ENCODE results near the gene TUT1. TPM values are rescaled to one million over a fixed set of nuclear protein-coding genes. Genes with fewer than 3 reads are reported as not detected.

Gene TUT1
- total RNA-seq, 6 experiments from 2014 or later: 14.6 to 18.0 (median 16.9) TPM

- Mint-ChIP-seq H3K36me3 (ENCODE audit: low read depth) (peaks cover 19% of the 10 kb centered on the region), H3K27ac (no peak overlapping the region; the same call in 1 of the 2 replicates)
Observed at GRCh38 chr11:62548545-62549335, 42.6 kb downstream of the TUT1 start.

GRCh38 chr11:62547691-62548281 is 43.5 kb downstream of the TUT1 start:
- TF ChIP-seq CTCF (IDR thresholded peaks at IDR 0.05): no peak
- DNase-seq: no peak
- Mint-ChIP-seq H3K27me3 (ENCODE audit: insufficient read depth) (peaks cover 14% of the 10 kb centered on the region), H3K27ac (peak overlapping the region; percentile 81), H3K4me1 (ENCODE audit: low read depth) (peaks cover 38% of the 10 kb centered on the region), H3K4me3 (peak overlapping the region; percentile 98), H3K9me3 (no peaks in the 10 kb centered on the region), H3K36me3 (ENCODE audit: low read depth) (peaks cover 28% of the 10 kb centered on the region)

More at GRCh38 chr11:62548545-62549335, 42.6 kb downstream of the TUT1 start:
- TF ChIP-seq CTCF (IDR thresholded peaks at IDR 0.05): no peak
- Mint-ChIP-seq H3K4me1 (ENCODE audit: low read depth) (peaks cover 42% of the 10 kb centered on the region), H3K27me3 (ENCODE audit: insufficient read depth) (peaks cover 12% of the 10 kb centered on the region), H3K9me3 (no peaks in the 10 kb centered on the region), H3K4me3 (no peak overlapping the region; the same call in 1 of the 2 replicates)
- no peak for DNase-seq

- peak; percentile 63 for DNase-seq
- Mint-ChIP-seq H3K27me3 (ENCODE audit: insufficient read depth) (peaks cover 14% of the 10 kb centered on the region), H3K36me3 (ENCODE audit: low read depth) (peaks cover 28% of the 10 kb centered on the region), H3K27ac (peak overlapping the region; percentile 81), H3K4me1 (ENCODE audit: low read depth) (peaks cover 38% of the 10 kb centered on the region), H3K4me3 (peak overlapping the region; percentile 98), H3K9me3 (no peaks in the 10 kb centered on the region)
- no peak for TF ChIP-seq CTCF (IDR thresholded peaks at IDR 0.05)
Observed at GRCh38 chr11:62546929-62547625, 44.2 kb downstream of the TUT1 start.

- Mint-ChIP-seq H3K4me3 (peak within 1 kb of the TSS; percentile 98), H3K27me3 (ENCODE audit: insufficient read depth) (peaks cover 12% of the 10 kb centered on the region), H3K4me1 (ENCODE audit: low read depth) (peaks cover 38% of the 10 kb centered on the region), H3K36me3 (ENCODE audit: low read depth) (peaks cover 33% of the 10 kb centered on the region), H3K27ac (peak within 1 kb of the TSS; percentile 86), H3K9me3 (no peaks in the 10 kb centered on the region)
- peak; percentile 65 for DNase-seq
- TF ChIP-seq CTCF (IDR thresholded peaks at IDR 0.05): no peak
Observed at GRCh38 chr11:62546244-62546928, 44.9 kb downstream of the TUT1 start, which contains the start of gene AHNAK. Gene AHNAK, minus strand, starts transcription at chr11:62546806. Its CDS starts 10,708 bp downstream, at chr11:62536098.
